C1 segment of cervical spinal cord (tissue), 14 donors: ENCODE measurements around the gene C3orf49.

Experiments used
- DNase-seq, 14 donors: peaks; one replicate each; lab custom pipeline; 2025; lab: John Stamatoyannopoulos, UW

Gene C3orf49

DNA sequence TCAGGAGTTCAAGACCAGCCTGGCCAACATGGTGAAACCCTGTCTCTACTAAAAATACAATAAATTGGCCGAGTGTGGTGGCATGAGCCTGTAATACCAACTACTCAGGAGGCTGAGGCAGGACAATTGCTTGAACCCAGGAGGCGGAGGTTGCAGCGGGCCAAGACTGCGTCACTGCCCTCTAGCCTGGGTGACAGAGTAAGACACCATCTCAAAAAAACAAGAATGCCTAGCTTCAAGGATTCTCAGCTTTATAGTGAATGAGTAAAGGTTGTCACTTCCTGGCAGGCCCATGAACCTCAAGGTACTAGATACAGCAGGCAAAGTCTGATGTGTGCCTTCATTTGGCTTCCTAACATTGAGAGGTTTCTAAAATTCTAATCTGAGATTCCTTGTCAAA, 30.1 kb downstream of the C3orf49 start:
- DNase-seq, result no peak

DNA sequence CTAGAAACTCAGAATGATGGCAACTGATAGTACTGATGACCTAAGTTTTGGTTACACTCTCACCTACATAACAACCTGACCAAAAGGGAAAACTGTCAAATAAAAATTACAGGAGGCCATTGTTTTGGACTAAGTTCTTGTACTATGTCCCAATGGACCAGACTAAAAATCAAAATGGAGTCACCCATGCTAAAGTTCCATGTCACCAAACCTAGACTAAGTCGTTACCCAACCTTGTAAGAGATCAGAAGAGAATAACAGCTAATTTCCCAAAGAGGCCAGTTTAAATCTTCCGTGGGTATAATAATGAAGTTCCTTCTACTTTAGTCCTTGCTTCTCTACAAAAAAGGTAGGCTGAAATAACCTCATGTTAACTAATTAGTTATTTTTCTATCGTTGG, 32.2 kb downstream of the C3orf49 start:
- no peak for DNase-seq

DNA sequence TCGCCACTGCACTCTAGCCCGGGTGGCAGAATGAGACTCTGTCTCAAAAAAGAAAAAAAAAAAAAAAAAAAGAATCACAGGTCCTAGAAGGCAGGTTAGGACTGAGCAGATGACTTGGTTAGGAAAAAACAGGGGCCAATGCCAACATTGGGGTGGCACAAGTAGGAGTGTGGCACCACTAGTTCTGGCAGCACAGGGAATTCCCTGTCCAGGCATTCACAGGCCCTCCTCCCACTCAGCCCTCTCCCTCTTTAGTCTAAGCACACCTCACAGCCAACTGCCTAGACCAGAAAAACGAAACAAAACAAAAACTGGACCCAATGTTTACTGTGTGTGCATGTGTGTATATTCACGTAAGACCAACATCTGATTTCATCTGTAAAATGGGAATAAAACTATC, 34.0 kb downstream of the C3orf49 start:
- no peak for DNase-seq

DNA sequence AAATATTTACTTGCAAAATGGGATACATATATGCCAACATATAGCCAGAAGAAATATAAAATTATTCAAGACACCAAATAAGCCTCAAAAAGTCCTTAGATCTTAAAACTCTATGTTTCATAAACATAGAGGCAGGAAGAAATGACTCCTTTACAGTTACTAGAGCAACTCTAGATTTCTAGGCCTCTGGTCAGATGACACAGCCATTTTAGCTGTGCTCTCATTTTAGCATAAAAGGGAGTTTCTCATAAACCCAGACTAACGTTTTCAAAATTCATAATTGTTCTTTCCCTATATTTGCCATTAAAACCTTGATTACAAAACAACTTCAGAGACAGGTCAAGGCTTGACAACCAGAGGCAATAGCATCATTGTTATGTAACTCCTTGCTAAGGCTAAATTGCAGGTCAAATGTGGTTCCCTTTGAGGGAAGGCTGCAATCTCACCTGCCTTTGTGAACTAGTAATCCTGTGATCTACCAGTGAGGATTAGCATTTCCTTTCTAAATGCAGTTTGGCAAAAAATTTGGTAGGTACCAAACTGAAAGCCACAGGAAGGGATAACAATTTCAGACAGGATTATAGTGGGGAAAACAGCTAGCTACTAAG, 36.3 kb downstream of the C3orf49 start:
- no peak for DNase-seq

DNA sequence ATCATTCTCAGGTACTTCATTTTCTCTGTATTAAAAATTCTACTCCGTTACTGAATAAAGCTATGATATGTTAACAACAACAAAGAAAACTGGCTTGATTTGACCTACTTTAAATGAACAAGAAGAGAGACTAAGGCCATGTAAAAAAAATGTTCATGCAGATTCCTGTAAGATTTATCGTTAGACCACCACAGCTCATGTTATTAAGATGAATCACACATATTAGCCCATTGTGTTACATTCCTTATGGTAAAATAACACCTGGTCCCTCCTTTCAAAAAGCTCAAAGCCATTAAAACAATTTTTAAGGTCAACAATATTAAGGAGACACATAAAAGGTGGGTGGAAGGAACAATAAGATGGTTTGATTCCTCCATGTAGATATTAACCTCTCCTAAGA, 38.2 kb downstream of the C3orf49 start:
- no peak for DNase-seq

DNA sequence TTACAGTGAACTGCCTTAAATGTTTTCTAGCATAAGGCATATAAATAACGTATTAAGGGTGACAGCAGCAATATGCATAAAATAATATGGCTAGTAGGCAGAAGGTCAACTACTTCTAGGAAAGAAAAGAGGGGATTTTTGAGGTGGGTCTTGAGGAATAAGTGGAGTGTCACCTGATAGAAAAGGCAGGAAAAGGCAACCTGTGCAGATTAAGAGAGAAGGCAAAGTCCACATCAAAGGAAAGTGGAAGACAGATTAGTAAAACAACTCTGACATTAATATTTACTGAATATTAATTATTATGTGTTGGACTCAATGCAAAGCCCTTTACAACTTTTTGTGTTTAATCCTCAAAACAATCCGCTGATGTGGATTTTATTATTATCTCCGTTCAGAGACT, 41.7 kb downstream of the C3orf49 start:
- no peak for DNase-seq

DNA sequence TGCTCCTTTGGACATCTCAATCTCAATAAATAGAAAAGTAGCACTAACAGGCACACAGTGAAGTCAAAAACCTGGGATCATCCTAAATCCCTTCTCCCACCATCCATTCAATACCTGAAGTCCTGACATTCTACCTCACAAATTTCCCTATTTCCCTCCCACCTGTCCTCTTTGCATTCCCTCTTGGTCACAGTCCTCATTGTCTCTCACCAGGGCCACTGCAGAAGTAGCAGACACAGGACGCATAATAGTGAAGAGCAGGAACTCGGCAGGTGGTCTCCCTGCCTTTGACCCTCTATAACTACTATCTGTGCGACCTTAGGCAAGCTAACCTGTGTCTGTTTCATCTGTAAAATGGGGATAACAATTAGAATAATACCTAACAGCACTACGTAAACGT, 42.2 kb downstream of the C3orf49 start:
- DNase-seq, result no peak

DNA sequence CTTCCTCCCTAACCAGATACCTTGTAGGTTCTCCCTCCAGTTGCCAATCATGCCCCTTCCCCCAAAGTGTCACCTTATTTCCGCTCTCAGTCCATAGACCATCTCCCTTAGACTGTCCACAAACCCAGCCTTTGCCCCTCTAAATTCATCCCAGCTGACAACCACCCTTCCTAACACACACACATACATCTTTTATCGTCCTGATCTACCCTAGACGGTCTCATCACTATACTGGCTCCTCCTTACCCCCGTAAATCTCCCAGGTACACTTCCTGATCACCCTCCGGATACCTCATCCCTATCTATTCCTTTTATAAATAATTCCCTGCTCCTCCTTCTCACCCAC, 43.7 kb downstream of the C3orf49 start:
- no peak for DNase-seq

DNA sequence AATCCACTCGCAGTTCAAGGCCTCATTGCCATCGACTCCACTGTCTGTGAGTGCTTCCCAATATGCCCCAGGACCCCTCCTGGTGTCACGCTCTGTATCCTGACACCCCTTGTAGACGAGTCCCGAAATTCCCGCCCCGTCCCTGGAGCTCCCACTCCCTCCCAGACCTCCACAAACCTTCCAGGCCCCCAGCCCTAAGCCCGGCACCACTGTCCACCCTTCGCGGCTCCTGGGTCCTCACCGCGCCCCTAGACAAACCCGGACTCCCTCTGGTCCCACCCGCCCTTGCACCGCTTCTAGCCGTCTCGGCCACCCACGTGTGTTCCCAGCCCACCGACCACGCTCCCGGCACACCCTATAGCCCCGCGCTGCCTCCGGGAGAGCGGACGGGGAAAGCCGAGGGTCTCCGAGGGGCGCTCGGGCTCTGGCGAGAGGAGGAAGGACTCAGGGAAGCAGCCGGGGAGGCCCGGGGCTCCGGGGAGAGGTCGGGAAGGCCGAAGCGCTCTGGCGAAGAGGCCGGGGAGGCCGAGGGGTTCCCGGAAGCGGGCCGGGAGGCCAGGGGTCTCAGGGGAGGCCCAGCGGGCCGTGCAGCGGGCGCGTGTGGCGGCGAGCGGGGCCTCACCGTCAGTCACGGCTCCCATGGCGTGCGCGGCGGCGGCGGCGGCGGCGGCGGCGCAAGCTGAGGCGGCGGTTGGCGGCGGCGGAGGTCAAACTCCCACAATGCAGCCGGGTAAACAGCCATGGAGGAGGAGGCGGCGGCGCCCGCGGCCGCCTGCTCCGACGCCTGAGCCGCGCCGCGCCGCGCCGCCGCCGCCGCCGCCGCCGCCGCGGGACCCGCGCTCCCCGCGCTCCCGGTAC, 44.3 kb downstream of the C3orf49 start, which contains the start of the genes ATXN7 and THOC7:
ATXN7 (plus strand) TSS at position 718 of the 858 bp plus-strand sequence. CDS start 48,732 bp downstream, outside the sequence.
THOC7 (minus strand) TSS at position 656 of the 858 bp plus-strand sequence; CDS start at position 641, 15 bp downstream.
- peak in 10 of 14 donors; percentile 28 to 73 (median 49) for DNase-seq

DNA sequence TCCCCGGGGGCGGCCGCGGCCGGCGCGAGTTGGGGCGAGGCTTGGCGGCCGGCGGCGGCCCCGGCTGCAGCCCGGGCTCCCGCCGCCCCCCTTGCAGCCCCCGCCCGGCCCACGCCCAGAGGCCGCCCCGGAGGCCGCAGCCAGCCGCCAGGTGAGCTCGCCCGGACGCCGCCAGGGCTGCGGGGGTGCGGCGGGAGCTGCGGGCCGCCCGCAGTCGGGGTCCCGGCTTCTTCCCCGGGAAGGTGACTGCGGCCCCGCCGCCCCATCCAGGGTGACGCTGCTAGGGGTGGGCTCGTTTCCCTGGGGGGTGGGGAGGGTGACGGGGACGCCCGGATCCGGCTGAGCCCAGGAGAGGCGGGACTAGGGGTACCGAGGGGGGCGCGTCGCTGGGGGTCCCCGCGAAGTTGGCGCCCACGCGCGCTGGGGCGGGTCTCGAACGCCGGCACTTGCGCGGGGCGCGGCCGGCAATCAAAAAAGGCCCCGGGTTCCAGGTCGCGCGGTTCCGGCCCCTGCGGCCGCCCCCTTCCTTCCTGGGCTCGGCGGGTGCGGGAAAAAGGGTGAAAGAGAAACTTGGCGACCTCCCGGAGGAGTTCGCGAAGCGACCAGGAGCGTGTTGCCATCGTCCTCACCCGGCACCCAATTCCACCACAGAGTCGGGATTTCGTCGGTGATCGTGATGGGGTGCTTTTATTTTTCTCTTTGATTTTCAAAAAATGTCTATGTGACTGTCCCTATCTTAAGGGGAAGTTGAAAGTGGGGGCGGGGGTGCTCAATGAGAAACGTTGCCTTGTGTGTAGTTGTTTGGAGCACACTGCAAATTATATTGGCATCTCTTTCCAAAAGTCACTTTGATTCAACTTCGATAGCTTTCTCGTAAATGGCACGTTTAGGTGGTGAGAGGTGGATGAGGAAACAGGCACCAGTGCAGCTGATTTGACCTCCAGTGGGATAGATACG, 45.2 kb downstream of the C3orf49 start:
- DNase-seq, result peak in 11 of 14 donors; percentile 14 to 72 (median 31)

DNA sequence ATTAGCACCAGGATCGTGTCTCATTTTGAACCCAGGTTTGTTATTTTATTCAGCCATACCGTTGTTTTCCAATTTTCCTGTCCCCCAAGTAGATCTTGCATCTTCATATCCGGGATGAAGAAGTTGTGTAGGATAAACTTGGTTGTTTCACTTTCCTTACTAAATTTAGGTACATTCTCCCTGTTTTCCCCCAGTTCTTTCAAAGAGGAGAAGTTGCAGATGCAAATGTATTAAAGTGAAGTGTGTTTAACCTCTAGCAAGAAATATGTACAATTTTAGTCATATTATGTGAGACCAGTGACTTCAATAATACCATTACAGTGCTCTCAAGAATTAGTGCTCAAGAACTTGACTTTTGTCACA, 45.8 kb downstream of the C3orf49 start:
- DNase-seq, result no peak

DNA sequence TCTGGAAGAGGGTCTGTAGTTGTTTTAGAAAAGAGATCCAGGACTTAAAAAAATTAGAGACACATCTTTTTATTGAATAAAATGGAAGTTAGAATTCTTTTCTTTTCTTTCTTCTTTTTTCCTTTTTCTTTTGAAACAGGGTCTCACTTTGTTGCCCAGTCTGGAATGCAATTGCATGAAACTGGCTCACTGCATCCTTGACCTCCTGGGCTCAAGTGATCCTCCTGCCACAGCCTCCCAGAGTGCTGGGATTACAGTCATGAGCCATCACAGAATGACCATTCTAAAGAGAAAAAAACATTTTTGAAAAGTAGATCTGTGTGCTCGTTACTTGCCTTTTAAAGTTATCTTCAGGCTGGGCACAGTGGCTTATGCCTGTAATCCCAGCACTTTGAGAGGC, 48.1 kb downstream of the C3orf49 start:
- no peak for DNase-seq

DNA sequence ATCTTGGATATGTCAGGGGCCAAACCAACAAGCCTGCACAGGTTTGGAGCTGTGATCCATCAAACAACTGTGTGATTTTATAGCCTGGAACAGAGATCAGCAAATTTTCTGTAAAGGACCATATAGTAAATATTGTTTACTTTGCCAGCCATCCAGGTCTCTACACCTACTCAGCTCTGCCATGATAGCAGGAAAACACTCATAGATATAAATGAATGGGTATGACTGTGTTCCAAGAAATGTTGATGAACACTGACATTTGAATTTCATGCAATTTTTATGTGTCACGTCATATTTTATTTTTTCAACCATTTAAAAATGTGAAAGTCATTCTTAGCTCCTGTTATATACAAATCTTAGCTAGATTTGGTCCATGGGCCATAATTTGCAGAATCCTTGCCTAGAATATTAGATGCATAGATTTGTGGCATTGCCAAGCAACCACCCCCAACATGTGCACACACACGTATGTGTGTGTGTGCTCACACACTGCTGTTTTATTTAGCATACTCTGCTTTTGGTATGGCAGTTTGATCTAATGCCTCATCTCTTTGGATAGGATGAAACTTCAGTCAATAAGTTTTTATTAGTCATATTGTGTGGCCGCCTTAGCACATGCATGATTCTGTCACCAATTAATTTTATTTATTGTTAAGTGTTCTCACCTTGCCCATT, 51.0 kb downstream of the C3orf49 start:
- DNase-seq, result no peak

DNA sequence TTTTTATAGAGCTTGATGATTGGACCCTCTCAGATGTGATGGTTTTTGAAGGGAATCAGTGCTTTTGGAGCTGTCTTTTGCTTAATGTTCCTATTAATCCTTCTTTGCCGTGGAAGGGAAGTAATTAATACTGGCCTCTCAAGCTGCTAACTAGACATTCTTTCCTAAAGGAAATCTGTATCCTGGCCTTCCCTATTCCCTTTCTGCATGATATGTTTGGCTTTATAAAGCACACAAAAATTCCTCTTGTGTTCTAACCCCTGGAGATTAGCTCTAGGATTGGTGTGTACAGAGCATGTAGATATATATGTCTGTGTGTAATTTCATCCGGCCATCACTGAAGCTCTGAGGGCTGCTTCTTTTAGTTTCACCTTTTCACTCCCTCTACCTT, 51.5 kb downstream of the C3orf49 start:
- no peak for DNase-seq

DNA sequence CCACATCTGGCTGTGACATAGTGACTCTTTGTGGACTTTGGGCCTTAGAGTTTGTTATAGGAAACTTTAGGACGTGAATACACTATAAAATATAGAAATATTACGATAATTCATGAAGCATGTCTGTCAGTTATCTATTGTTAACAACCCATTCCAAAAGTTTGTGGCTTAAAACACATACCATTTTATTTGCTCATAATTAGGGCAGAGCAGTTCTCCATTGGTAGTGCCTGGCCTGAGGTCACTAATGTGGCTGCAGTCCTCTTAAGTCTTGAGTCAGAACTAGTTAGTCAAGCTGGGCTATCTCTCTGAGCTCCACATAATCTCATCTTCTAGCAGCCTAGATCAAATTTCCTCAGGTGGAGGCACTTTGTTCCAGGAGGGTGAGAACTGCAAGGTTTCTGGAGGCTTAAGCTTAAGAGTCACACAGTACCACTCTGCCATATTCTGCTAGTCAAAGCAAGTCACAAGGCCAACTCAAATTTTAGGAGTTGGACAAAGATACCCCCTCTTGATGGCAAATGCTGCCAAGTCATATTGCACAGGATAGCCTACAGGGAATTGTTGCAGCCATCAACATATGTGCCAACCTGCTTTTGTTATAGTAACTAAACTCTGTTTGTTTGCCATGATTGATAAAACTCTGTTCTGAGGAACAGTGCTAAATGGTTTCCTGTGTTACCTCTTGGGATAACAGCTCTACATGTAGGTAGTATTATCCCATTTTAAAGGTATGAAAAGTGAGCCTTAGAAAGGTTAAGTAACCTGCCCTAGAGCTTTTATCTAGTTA, 53.2 kb downstream of the C3orf49 start:
- no peak for DNase-seq

DNA sequence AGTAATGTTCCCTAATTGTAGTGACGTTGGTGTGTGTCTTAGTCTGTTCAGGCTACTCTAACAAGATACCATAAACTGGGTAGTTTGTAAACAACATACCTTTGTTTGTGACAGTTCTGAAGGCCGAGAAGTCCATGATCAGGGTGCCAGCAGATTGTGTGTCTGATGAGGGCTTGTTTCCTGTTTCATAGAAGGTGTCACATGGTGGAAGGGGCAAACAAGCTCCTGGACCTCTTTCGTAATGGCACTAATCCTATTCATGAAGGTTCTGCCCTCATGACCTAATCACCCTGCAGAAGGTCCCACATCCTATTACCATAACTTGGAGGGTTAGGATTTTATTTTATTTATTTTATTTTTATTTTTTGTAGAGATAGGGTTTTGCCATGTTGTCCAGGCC, 55.7 kb downstream of the C3orf49 start:
- no peak for DNase-seq

DNA sequence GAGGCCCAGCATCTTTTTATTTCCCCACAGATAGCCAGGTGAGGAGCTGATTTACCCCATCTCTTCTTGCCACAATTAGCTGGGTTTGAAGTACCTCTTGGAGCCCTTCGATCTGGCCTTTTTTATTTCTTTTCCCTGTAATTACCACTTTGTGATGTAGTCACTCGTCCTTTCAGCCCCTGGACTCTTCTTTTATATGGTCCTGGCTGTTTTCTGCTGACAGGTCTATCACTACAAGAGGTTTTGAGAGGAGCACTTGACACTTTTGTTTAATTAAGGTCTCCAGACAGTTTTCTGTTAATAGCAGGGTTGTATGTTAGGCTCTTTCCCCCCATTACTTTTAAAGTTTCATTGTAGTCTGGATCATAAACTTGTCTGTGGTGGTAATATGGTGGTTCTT, 56.4 kb downstream of the C3orf49 start:
- DNase-seq, result no peak

DNA sequence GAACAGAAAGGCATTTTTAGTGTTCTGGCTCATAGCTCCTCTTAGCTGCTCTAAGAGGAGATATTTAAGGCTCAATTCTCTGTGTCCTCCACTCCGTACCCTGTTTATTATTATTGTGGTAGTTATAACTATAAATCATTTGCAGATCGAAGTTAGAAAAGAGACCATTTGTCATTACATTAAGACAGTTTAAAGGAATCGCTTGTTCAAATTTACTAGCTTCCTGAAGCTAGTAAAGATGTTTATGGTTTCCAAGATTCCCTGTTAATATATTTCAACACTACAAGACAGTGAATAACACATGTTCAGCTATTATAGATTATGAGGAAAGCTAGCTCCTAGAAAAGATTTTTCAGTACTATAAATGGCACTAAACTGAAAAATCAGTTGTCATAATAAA, 57.2 kb downstream of the C3orf49 start:
- DNase-seq, result no peak

DNA sequence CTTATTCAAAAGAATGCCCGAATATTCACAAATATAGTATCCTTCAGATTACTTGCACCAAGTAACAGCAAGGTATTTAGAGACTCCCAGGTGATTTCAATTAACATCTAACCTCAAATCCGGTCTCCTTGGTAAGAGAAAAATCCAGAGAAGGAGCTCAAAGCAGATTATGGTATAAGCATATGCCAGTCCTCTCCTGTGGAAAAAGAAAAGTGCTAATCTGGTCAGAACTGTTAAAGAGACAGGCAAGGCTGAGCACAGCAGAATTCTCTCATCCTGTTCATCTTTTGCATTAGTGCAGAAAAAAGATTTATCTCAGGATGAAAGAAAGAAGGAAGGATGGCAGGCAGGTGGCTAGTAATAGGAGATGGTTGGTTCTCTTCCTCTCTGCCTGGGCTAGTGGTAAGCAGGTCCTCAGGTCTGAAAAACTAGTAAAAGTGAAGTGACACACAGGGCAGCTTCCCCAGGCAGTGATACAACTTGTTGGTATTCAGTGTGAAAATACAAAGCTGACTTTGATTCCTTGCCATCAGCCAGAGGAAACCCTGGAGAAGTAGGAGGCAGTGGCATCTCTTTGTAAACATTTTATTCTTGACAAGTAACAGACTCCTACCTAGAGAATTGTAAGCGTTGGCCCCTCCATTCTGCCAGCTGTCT, 58.8 kb downstream of the C3orf49 start:
- no peak for DNase-seq

DNA sequence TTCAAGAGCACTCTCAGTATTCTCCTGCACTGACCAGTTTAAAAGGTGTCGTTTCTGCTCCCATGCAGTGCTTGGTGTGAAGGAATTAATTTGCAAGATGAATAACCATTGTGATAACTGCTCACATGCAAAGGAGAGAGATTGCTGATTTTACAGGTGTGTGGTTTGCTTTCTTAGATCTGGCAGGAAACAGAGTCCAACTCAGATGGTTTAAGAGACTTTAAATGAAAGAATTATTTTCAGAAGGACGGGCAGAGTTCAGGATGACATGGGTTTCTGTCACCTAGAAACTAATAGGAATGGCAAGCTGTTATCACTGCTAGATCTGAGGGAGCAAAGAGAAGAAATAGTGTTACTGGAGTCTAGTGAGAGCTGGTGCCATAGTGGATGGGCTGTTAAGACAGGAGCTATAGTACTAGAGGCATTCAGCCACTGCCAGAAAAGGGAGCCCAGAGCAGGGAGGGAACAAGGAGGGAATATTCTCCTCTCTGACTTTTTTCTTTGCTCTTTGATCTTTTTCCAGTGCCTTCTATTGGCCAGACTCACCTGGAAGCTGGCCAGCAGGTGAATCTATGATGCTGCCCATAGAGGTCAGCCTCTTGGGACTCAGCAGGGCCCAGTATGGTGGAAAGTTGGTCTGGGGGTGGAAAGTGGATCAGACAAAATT, 59.4 kb downstream of the C3orf49 start:
- DNase-seq, result no peak
